GM12872 (cell line): ENCODE data around the gene WDR37.

Experiments used
- CTCF ChIP-seq: IDR thresholded peaks from 3 replicates; pipeline ENCODE4 v1.5.1; 2011; ENCODE audit warnings: low read depth, mild to moderate bottlenecking, low read length, moderate library complexity; ENCODE audit not compliant: insufficient read depth

Gene WDR37

GRCh38 chr10:1170867-1171180 is 114.6 kb downstream of the WDR37 start:
- TF ChIP-seq CTCF: no peak

- TF ChIP-seq CTCF: no peak
Observed at GRCh38 chr10:1171182-1171581, 115.0 kb downstream of the WDR37 start.

- no peak for TF ChIP-seq CTCF
Observed at GRCh38 chr10:1171586-1171985, 115.4 kb downstream of the WDR37 start.

DNA sequence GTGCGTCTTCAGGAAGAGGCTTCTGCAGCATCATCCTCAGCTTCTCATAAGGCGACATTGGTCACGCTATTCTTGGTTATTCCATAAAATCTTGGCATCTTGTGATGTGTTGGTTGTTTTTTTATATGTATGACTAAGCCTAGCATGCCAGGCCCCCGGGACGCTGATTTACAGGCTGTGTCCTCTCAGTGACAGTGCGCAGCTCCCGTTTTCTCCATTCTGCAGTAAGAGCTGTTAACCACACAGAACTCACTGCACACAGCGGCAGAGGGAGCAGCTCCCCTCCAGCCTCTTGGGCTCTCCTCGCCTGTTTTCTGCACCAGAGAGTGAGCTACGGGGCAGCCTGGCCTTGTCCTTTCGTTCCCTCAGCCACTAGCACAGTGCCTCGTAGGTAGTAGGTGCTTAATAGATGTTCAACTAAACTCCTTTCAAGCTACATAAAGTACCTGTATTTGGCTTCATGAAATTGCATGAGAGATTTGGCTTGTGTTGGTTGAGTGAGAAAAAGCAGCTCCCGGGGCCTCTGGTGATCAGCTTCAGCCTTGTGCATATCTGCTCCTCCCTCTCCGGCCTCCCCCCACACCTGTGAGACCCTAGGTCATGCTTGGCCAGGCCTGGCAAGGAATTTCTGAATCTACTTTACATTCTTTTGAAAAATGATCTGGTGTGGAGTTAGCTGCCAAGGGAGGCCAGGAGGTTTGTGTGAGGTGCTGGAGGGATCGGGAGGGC is 116.2 kb downstream of the WDR37 start:
- no peak for TF ChIP-seq CTCF

GRCh38 chr10:1173091-1173490 is 116.9 kb downstream of the WDR37 start:
- TF ChIP-seq CTCF: no peak

DNA sequence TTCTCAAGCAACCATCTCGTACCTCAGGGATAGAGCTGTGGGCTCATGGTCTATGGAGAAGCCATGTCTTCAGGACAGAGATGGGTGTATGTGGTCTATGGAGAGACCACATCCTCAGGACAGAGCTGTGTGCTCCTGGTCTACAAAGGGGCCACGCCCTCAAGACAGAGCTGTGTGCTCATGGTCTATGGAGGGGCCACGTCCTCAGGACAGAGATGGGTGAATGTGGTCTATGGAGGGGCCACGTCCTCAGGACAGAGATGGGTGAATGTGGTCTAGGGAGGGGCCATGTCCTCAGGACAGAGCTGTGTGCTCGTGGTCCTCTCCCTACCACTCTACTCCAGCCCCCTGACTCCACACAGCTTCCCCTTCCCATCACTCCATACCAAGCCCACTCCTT is 117.8 kb downstream of the WDR37 start:
- no peak for TF ChIP-seq CTCF

DNA sequence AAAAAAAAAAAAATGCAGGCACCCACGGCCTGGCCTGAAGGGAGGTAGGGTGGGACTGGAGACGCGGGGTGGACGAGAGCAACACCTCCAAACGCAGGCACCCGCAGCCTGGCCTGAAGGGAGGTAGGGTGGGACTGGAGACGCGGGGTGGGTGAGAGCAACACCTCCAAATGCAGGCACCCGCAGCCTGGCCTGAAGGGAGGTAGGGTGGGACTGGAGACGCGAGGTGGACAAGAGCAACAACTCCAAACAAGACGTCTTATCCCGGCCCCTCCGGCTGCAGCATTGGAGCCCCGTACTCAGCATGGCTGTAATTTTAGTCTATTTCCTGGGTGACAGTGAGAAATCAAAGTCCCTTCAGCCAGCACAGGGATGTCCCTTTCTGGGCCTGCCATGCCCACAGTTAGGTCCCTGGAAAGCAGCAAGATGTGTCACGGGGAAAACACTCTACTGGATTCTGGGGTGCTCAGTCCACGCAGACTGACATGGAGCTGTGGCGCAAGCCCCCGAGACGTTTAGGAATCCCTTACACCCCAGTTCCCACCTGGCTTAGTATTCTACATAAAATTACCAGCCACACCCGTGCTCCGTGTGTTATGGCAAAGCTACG is 119.9 kb downstream of the WDR37 start:
- no peak for TF ChIP-seq CTCF
